HK-2 (cell line): ENCODE measurements around the gene PRXL2B.
"Not testable (repeated sequence)": the region's sequence is repeated elsewhere in the genome, so short reads cannot be mapped to it uniquely, and the experiment has no call there.

Experiments used
- DNase-seq: peaks from one replicate; pipeline ENCODE4 v3.0.0-alpha.2; 2018; ENCODE audit not compliant: unreplicated experiment

PRXL2B gene

DNA sequence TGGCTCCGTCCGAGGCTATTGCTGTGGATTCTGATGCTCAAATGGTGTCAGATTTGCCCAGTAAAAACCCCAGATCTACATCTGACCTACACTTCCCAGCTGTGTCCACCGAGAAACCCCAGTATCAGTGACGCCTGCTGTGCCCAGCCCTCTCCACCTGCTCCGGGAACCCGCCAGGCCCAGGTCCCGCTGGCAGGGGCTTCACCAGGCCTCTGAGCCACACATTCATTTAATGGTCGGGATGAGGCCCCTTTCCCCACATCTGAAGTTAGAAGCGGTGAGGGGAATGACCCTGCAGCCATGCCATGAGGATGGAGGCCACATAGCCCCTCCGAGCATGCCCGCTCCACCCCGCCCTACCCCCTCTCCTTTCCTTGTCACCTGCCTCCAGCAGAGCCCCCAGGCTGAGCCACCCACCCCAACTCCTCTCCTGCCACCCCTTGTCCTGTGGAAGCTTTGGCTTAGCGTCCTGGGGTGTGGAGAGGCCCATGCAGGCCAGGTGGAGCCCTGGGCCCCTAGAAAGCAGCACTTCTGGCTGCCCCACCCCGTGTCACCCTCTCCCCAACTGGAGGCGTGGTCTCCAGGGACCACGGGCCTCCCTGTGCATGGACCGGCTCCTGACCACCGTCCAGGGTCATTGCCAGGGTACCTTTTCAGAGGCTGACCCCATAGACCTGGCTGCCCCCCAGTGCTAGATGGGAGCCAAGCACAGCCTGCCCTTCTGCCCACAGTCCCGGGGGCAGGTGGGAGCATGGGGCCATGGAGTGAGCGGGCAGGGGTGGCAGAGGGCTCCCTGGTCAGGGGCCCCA is 22.4 kb upstream of the PRXL2B start:
- no peak for DNase-seq

DNA sequence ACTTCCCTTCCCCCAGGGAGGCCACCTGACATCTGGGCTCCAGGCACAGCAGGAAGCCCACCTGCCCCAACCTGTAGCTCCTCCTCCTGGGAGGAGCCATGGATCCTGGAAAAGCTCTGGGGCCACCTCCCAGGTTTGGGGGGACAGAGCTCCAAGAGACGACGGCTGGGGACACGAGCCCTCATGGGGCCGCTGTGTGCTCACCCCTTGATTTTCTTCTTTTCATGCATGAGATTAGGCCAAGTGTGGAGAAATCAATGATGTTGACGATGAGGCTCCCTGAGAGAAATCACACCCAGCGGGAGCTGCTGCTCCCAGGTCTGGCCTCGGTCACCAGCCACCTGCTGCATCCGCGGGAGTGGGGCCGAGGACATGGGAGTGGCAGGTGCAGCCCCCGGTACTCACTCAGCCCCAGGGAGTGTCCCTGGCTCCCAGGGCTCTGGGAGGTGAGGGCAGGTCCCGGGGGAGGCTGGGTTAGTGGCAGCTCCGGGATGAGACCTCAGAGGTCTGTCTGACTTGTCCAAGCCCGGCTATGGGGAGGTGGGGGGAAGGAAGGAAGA is 21.7 kb upstream of the PRXL2B start:
- no peak for DNase-seq

DNA sequence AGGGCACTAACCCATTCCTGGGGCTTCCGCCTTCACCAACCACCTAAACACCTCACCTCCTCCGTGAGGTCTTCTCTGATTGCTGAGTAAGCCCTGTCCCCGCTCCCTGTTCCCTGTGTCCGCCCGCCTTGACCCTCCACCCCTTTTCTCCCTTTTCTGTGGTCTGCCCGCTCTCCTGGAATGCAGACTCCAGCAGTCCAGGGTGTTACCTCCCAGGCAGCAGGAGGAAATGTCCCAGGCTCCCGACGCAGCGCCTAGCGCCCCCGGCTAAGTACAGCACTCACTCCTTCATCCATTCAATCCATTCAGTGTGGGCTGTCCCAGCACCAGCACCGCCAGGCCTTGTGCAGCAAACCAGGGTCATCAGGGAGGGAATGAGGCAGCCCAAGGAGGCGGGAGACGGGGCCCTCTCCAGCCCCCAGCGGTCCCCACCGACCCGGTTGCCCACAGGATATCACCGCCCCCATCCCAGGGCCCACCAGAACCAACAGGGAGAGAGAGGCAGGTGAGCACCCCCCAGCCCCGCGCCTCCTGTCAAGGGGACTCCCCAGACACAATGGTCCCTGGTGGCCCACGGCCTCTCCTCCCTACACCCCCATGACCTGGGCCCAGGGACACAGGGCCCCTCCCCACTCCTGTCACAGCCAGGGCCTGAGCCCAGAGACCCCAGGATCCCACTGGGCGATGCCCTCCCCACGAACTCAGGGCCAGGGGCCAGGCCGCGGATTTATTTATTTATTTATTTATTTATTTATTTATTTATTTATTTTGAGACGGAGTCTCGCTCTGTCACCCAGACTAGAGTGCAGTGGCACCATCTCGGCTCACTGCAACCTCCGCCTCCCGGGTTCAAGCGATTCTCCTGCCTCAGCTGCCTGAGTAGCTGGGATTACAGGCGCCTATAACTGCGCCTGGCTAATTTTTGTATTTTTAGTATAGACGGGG is 20.2 kb upstream of the PRXL2B start:
- DNase-seq, result peak; percentile 57

DNA sequence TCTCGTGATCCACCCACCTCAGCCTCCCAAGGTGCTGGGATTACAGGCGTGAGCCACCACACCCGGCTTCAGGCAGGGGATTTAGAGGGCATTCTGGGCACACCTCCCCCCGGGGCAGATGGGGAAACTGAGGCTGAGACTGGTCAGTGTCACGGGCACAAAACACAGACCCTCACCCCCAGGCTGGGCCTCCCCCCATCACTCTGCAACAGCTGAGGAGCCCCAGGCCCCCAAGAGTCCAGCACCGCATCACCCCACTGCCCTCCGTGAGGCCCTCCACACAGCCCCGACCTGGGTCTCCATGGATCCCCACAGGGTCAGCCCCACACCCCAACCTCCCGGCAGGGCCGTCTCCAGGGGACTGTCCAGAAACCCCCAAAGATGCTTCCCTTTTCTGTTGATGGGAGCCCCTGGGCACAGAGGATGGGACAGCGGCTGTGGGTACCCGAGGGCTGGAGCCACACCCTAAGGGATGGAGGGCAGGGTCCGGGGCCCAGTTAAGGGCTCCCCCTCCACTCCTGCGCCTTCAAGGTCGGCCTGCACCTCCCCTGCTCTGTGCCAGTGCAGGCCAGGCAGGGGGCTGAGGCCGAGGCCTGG is 19.4 kb upstream of the PRXL2B start:
- no peak for DNase-seq

DNA sequence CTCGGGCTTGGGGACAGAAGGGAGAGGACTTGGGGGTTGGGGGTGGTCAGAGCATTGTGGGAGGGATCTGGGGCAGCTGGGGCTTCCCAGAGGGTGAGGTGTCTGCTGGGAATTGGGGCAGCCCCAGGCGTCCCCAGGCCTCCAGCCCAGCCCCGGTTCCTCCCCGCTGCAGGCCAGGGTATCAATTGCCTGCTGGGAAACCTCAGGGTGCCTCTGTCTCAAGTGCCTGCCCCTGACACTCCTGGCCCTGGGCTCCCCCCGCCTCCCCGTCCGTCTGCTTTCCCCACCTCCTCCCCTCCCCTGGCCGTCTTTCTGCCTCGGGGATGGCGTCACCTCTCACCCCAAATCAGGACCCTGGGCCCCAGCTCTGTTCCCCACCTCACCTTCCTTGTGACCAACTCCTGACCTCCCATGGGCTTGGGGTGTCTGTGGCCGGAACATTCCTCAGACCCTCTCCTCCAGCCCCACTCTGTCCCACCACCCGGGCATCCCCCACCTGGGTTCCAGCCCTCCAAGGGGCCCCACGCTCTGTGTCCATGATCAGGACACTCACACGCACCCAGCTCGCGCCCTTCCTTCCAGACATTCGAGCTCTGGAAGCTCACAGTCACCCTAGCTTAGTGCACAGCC is 18.3 kb upstream of the PRXL2B start:
- DNase-seq, result not testable (repeated sequence)

DNA sequence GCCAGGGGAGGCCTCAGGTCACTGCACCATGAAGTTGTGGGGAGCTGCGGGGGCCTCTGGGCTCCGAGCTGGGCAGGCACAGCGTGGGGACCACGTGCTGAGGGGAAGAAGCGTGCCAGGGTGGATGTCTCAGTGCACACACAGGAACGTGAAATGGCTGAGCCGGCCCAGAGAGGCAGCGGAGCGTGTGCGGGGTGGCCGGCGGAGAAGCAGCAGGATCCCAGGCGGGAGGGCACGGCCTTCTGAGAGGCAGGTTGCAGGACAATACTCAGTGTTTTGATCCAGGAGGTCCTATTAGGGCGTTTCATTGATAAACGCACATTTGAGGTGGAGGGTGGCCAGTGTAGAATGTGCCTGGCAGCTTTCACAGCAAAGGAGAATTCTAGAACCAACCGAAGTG is 17.5 kb upstream of the PRXL2B start:
- no peak for DNase-seq

DNA sequence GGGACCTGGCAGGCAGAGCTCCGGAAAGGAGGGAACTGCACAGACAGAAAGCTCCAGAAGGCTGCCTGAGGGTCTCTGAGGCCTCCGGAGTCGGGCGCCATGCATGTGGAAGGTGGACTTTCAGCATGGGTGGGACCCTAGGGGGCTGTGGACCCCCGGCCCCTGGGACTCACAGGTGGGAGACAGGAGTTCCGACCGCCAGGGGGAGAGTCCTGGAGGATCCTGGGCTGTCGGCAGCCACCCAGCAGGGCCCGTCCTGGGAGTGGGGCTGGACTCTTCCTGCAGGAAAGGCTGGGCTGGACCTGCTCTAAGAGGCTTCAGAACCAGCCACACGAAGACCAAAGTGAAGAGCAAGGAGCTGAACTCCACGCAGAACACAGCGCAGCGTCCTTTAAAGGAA is 16.9 kb upstream of the PRXL2B start:
- not testable (repeated sequence) for DNase-seq

DNA sequence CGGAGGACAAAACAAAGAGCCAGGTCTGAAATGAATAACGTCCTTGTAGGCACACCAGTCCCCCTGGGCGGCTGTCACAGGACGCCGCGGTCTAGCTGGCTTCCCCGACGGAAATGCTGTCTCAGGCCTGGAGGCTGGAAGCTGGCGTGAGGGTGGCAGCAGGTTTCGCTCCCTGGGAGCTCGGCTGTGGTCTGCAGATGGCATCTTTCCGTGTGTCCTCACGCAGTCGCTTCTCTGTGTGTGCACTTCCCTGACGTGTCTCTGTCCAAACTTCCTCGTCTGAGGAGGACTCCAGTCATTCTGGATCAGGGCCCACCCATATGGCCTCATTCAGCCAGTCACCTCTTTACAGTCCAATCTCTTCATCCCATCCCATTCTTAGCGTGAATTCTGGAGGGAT is 16.2 kb upstream of the PRXL2B start:
- DNase-seq, result no peak

DNA sequence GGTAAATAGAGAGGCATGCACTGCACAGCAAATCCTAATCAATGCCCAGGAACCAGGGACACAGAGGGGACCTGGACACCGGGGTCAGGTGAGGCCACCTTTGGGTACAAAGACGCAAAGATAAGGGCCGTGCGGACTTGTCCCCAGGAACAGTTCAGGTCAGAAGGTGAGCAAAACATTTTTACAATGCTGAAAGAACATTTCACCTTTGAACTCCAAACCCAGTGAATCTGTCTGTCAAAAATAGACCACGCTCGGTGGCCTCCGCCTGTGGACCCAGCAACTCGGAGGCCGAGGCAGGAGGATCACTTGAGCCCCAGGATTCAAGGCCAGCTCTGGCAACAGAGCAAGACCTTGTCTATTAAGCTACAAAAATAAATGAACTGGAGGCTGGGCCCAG is 15.2 kb upstream of the PRXL2B start:
- DNase-seq, result no peak

DNA sequence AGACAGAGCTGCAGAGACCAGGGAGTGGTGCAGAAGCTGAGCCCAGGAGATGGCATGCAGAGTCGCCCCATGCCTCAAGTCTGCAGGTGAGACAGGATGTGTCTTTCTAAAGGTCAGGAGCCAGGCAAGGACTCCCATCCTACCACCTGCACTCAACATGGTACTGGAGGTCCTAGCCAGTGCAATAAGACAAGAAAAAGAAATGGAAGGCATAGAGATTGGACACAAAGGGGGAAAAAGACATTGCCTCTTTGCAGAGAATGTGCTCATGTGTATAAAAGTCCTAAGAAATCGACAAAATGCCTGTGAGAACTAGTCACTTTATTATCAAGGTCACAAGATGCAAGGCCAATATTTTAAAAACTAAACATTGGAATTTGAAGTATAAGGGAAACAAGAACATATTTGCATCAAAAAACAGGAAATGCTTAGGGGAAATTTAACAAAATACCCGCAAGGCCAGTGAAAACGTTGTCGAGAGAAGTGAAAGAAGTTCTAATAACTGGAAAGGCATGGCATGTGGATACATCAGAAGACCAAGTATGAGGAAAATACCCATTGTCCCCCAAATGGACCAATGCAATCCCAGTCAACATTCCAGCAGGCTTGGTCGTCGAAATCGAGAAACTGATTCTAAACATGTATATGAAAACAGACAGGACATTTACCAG is 13.2 kb upstream of the PRXL2B start:
- no peak for DNase-seq

DNA sequence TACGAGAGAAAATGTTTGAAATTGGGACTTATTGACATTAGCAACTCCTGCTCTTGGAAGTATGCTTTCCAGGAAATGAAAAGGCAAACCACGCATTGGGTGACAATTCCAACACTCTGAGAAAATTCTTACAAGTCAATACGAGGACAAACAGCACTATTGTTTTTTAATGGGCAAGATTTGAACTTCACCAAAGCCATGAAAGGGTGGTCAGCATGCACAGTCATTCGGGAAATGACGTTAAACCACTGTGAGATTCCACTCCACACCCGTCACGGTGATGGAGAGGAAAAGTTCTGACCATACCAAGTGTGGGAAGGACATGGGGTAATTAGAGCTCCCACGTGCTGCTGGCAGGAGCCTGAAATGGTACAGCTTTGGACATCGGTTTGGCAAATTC is 12.2 kb upstream of the PRXL2B start:
- no peak for DNase-seq

DNA sequence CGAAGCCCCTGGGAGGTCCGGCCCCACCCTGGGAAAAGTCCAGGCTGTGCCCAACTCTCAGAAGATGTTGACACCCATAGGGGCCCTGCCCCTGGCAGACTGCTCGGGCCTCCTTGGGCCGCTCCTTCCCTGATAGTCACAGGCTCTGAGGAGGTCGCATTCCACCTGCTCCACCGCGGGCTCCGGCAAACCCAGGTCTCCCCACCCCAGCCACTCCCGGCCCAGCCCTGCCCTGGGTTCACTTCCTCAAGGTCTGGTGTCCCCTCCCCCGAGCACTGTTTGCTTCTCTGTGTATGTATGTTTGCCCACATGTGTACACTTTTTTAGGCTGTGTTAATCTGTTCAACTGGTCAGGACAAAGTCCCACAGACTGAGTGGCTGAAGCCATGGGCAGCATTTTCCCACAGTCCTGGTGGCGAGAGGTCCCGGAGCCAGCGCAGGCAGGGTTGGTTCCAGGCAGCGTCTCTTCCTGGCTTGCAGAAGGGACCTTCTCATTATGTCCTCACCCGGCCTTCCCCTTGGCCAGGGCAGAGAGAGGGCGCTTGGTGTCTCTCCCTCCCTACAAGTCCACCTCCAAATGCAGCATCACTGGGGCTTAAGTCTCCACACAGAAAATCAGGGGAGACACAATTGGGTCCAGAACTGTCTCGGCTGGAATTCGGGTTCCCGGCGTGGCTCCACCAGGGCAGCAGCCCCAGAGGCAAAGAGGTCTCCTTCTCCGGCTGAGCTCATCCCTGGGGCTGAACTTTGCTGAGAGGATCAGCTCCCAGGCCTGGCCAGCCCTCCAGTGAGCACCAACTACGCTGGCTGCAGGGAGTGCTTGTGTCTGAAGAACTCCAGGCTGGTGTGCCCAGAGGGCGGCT is 10.5 kb upstream of the PRXL2B start:
- no peak for DNase-seq

DNA sequence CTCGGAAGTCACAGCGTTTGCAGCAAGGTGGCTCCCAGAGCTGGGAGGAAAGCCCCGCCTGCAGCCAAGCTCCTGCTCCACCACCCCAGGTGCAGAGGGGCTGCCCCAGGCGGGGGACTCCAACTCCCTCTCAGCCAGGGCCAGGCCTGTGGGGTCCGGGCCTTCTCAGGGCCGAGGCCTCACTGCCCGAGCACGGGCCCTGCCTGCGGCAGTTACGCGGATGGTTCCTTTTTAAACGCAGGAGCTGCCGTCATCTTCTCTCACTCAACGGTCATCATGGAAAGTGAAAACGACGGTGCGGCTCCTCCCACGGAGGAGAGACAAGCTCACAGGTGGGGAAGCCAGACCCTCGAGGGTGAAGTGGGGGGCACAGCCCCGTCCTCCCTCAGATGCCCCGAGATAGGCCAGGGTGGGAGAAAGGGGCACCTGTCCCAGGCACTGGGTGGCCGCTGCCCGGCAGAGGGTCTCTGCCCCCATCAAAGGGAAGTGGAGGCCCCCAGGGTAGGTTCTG is 9.0 kb upstream of the PRXL2B start:
- DNase-seq, result not testable (repeated sequence)

DNA sequence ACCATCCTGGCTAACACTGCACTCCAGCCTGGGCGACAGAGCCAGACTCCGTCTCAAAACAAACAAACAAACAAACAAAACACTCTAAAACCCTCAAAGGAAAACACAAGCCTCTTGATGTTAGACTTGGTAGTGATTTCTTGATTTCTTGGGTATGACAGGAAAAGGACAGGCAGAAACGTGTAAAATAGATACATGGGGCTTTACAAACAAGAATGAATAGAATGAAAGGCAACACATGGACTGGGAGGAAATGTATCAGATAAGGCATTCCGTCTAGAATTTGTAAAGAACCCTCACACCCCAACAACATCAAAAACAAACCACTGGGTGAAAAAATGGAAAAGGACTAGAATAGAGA is 7.8 kb upstream of the PRXL2B start:
- DNase-seq, result no peak

DNA sequence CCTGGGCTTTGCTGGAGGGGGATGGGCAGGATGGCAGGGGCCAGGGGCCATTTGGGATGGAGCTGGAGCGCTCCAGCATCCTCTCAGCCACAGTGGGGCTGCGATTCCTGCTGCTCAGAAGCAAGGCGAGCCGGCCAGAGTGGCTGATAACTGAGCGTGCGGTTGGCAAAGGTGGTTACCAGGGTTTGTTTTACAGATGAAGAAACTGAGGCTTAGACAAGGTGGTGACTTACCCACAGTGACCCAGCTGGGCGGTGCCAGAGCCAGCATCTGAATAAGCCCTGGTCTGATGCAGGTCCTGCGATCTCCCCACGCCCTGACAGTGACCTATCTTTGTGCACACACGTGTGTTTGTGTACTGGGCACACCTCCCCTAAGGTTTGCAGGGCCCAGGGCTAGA is 5.9 kb upstream of the PRXL2B start:
- DNase-seq, result no peak

DNA sequence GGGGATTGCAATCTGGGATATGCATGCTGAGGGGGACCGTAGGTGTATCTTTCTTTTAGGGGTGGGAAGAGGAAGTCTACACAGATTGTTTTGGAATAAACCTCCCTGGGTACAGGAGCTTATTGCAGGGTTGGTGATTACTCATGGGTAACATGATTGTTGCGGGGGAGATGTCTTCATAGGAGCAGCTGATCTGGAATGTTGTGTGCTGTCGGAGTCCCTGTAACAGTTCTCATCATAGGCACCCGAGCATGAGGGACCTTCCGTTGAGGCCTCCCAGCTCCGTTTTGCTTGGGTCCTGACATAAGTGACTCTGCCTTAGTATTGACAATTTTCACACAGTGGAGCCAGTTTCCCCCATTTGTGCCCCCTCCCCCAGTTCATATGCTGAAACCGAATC is 4.2 kb upstream of the PRXL2B start:
- no peak for DNase-seq

DNA sequence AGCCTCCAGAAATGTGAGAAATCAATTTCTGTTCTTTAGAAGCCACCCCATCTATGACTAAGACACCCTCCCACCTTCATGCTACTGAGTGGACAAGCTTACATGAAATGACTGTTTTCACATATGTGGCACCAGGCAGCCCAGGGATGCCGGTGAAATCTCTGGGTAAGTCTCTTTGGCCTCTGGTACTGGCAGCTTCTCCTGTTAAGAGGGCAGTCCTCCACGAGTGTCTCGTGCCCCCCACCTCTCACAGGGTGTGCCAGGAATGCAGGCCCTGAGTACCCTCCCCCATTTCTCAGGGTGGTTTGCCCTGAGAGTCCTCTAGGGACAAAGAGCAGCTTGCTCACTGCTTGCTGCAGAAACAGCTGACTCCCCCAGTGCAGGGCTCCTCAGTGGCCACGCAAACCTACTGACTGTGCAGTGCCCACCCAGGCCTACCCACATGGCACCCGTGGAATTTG is 3.2 kb upstream of the PRXL2B start:
- DNase-seq, result no peak

DNA sequence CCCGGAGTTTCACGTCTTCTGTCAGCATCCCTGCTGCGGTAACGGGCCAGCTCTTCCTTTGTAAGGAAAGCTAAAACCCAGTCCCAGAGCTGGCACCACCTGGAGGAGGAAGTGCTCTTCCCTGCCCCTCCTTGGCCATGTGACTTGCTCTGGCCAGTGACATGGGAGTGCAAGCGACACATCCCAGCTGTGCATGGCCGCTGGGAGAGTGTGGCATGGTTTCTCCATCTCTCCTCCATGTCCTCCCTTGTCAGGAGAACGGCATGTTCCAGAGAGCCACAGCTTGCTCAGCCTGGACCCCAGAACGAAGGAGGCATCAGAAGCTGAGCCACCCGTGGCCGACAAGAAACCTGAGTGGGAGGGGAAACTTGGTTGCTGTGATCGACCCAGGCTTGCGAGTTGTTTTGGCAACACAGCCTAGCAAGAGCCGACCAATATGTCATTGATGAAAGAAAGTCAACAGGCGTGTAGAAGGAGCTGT is 2.7 kb upstream of the PRXL2B start:
- DNase-seq, result no peak

DNA sequence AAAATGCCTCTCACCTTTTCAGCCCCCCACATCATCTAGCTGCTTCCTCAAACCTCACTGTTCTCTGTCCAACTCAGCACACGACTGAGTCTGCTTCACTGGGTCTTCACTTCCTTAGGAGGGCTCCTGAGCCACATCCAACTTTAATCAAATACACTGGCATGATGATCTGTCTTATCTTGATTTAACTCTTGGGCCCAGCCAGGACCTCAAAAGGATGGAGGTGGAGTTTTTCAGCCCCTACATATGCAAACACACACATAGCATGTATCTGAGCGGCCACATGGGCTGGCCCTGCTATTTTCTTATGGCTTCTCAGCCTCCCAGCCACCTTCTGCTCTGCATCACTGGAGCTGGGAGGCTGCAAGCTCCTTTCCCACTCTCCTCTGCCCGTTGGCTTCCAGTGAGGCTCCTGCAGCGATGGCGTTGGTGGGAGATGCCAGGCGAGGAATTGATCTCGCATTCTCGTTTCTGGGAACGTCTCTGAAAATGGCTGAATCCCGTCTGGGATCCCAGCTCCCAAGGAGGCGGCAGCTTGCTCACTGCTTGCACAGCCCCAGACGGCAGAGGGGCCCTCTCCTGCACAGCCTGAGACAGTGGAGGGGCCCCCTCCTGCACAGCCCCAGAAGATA is 1.8 kb upstream of the PRXL2B start:
- DNase-seq, result no peak
